ENCODE data around the gene DDIT3.
"Not testable (repeated sequence)": the region's sequence is repeated elsewhere in the genome, so short reads cannot be mapped to it uniquely, and the experiment has no call there.

The DDIT3 gene

GRCh38 chr12:57520053-57520818, at the start of gene DDIT3:
Gene DDIT3 (minus strand): TSS chr12:57520514. CDS start chr12:57517406, 3,108 bp downstream.
- FAIRE-seq: peak; percentile 94

GRCh38 chr12:57569858-57570257, 49.5 kb upstream of the DDIT3 start:
- no peak for FAIRE-seq

- FAIRE-seq: no peak
Observed at GRCh38 chr12:57568838-57569237, 48.5 kb upstream of the DDIT3 start.

GRCh38 chr12:57564178-57564740, 43.9 kb upstream of the DDIT3 start:
- FAIRE-seq: no peak

- FAIRE-seq: no peak
Observed at GRCh38 chr12:57563358-57563757, 43.0 kb upstream of the DDIT3 start.

GRCh38 chr12:57561117-57561516, 40.8 kb upstream of the DDIT3 start:
- not testable (repeated sequence) for FAIRE-seq

GRCh38 chr12:57560516-57560915, 40.2 kb upstream of the DDIT3 start:
- FAIRE-seq: no peak

GRCh38 chr12:57558864-57559263, 38.5 kb upstream of the DDIT3 start:
- no peak for FAIRE-seq

GRCh38 chr12:57554897-57555296, 34.6 kb upstream of the DDIT3 start:
- no peak for FAIRE-seq

GRCh38 chr12:57554453-57554852, 34.1 kb upstream of the DDIT3 start:
- FAIRE-seq: no peak

- no peak for FAIRE-seq
Observed at GRCh38 chr12:57553343-57554202, 33.3 kb upstream of the DDIT3 start.

GRCh38 chr12:57552835-57553313, 32.6 kb upstream of the DDIT3 start:
- FAIRE-seq: no peak

- no peak for FAIRE-seq
Observed at GRCh38 chr12:57552306-57552651, 32.0 kb upstream of the DDIT3 start.

GRCh38 chr12:57551637-57552305, 31.5 kb upstream of the DDIT3 start:
- no peak for FAIRE-seq

GRCh38 chr12:57550641-57551549, 30.6 kb upstream of the DDIT3 start:
- FAIRE-seq: no peak

GRCh38 chr12:57549909-57550640, 29.8 kb upstream of the DDIT3 start, which contains the start of gene KIF5A:
Gene KIF5A (plus strand): TSS chr12:57550044. CDS start chr12:57550272, 228 bp downstream.
- FAIRE-seq: no peak

GRCh38 chr12:57549203-57549908, 29.0 kb upstream of the DDIT3 start:
- no peak for FAIRE-seq

- no peak for FAIRE-seq
Observed at GRCh38 chr12:57548488-57548887, 28.2 kb upstream of the DDIT3 start.

- no peak for FAIRE-seq
Observed at GRCh38 chr12:57548013-57548315, 27.6 kb upstream of the DDIT3 start.

- FAIRE-seq: no peak
Observed at GRCh38 chr12:57547288-57548012, 27.1 kb upstream of the DDIT3 start.

All from A204.1 (cell line).